ENCODE data around the gene TLE6.

GRCh38 chr19:3024509-3024869, 47.1 kb downstream of the TLE6 start:
- TF ChIP-seq SP1 (IDR thresholded peaks at IDR 0.05) (no peak), FOXK2 (IDR thresholded peaks at IDR 0.05) (no peak), L3MBTL2 (conservative IDR thresholded peaks at IDR 0.05) (no peak), SUZ12 (IDR thresholded peaks at IDR 0.05) (no peak), TARDBP (IDR thresholded peaks at IDR 0.05) (no peak), FOXM1 (IDR thresholded peaks at IDR 0.05; ENCODE audit: borderline replicate concordance) (no peak)
